Measurements from ENCODE around the gene FNDC3B.

- TF ChIP-seq POLR2AphosphoS5 (IDR thresholded peaks at IDR 0.05; ENCODE audit: insufficient read depth, low read depth, low read length) (no peak), CTCF (IDR thresholded peaks at IDR 0.05; ENCODE audit: extremely low read depth in 1 of 2, insufficient read depth in 1 of 2, low read depth in 1 of 2, low read length in 2 of 2) (no peak), EZH2 (IDR thresholded peaks at IDR 0.05; ENCODE audit: borderline replicate concordance, low read depth, low read length, severe bottlenecking) (no peak)
Measured at GRCh38 chr3:172307141-172307560, 267.8 kb downstream of the FNDC3B start.
